GM19240 (cell line): ENCODE results near the gene OLFML2A.
"Not testable (repeated sequence)": the region's sequence is repeated elsewhere in the genome, so short reads cannot be mapped to it uniquely, and the experiment has no call there.

Source experiments
- DNase-seq: peaks from one replicate; pipeline ENCODE4 v3.0.0; 2011; ENCODE audit warnings: low spot score; ENCODE audit not compliant: insufficient read length

OLFML2A gene

DNA sequence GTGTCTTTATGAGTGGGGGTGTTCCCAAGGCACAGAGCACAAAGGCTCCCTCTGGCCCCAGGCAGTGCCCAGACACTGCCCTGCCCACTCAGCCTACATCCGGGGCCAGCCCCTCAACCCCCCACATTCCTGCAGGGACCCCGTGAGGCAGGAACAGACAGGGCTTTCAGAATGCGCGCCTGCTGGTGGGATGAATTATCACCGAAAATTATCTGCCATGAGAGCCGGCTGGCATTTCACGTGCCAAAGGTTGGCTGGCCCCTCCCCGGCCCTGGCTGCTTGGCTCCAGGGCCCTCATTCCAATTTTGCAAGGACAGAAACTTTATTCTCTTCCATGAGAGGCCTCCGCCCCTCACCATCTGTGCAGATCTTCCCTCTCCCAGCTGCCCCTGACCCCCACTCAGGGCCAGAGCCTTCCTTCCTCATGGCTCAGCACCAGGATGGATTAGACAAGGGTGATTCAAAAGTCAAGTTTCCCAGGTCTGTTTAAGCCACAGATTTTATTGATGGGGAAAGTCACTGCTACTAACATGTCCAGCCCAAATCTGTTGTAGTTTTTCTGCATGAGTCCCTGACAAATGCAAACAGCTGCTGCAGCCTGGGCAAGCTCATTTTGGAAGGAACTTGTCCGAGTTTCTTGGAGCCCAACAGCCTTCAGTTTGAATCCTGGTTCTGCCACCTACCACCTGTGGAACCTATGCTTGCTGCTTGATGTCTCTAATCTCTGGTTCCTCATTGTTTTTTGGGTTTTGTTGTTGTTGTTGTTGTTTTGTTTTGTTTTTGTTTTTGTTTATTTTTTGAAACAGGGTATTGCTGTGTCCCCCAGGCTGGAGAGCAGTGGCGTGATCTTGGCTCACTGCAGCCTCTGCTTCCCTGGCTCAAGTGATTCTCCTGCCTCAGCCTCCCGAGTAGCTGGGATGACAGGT, 44.0 kb downstream of the OLFML2A start:
- no peak for DNase-seq

DNA sequence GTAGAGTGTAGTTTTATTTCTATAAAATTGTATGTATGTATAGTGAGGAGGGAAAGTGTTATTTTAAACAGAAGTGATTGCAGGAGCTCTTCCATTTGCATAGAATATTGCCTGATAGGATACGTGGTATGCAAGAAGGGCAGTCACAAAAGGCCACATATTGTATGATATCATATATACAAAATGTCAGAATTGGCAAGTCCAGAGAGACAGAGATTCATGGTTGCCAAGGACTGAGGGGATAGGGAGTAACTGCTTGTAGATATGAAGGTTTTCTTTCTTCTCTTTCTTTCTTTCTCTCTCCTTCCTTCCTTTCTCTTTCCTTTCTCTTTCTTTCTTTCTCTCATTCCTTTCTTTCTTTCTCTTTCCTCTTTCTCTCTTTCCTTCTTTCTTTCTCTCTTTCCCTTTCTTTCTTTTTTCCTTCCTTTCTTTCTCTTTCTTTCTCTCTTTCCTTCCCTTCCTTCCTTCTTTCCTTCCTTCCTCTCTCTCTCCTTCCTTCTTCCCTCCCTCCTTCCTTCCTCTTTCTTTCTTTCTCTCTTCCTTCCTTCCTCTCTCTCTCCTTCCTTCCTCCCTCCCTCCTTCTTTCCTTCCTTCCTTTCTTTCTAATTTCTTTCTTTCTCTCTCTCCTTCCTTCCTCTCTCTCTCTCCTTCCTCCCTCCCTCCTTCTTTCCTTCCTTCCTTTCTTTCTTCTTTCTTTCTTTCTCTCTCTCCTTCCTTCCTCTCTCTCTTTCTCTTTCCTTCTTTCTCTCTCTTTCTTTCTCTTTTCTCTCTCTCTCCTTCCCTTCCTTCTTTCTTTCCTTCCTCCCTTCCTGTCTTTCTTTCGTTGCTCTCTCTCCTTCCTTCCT, 51.8 kb downstream of the OLFML2A start:
- DNase-seq = no peak

DNA sequence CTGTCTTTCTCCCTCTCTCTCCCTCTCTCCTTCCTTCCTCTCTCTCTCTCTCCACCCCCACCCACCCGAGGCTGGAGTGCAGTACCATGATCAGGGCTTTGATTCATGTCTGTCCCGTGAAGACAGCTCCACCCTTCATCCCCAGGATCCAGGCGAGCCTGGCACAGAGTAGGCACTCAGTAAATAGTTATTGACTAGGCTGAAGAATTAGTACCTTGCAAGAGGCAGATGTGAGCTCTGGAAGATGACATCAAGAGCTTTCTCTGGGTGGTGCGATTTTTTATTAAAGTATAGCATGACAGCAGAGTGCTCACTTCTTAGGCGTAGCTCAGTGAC, 52.4 kb downstream of the OLFML2A start:
- no peak for DNase-seq

DNA sequence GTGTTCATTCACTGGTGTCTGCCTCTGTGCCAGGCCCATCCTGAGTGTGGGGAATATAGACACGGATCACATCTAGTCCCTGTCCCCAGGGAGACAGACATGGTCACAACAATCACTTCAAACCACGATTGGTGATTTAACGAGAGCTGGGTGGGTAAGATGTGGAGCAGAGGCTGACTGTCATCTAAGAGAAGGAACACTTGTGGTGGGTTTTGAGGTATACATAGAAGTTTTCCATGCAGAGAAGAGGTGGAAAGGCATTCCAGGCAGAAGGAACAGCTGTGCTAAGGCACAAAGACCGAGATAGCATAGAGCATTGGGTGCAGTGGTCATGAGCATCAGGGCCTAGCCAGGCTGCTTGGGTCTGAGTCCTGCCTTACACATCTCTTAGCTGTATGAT, 53.7 kb downstream of the OLFML2A start:
- no peak for DNase-seq

DNA sequence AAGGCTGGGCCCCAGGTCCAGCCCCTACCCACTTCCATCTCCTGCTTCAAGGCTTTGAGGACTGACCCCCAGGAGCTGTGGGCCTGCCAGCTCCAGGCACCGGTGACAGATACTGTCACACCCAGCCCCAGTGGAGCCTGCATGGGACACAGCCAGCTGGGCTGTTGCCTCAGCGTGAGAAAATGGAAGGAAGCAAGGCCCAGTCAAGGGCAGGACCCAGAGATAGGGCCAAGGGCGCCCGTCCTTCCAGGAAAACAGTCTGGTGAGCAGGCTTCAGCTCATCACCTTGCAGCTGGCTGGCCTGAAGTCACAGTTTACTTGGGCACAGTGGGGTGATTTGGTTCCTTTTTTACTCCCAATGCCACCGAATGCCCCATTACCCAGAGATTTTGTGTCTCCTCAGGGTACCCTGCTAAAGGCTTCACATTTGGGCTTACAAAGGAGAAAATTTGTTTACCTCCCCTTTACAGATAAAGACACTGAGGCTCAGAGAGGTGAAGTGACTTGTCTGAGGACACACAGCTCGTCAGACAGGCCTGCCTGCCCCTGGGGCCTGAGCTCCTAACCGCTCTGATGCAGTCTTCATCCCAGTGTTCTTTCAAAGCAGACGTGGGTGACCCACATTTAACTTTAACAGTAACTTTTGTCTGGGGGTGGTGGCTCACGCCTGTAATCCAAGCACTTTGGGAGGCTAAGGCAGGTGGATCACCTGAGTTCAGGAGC, 54.9 kb downstream of the OLFML2A start:
- DNase-seq = no peak

DNA sequence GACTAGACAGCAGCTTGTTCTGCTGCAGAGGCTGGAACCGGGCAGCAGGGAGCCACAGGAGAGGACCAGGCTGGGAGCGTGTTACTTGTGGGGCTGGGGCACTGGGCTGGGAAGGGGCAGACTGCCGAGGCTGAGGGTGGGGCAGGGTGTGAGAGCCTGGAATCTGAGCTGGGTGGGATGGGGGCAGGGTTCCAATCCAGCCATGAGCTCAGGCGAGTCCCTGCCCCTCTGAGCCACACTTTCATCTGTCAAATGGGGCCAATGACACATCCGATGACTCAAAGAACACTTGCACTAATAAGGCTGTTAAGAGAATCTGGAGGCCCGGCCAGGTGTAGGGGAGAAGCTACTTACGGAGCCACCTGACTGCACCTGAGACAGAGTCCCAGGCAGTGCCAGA, 57.7 kb downstream of the OLFML2A start:
- DNase-seq = no peak

DNA sequence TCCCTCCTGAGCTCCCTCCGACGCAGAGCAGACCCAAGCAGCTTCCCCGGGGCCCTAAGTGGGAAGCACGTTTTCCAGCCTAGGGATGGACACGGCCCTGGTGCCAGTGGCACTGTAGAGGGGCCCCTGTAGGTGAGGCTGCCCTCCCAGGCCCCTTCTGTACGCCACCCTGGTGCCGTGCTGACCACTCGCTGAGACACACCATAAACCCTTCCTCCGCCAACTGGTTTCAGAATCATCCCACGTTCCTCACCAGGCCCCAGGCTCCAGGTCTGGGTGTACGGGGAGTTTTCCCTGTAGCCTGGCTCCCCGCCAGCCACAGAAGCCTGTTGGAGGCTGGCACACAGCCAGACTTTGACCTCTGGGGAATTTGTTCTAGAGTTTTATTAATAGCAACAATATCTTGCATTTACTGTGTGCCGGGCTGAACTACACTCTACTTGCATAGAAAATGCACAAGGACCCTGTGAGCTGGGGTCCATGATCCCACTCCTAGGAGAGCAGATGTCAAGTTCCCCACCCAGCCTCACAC, 58.2 kb downstream of the OLFML2A start:
- no peak for DNase-seq

DNA sequence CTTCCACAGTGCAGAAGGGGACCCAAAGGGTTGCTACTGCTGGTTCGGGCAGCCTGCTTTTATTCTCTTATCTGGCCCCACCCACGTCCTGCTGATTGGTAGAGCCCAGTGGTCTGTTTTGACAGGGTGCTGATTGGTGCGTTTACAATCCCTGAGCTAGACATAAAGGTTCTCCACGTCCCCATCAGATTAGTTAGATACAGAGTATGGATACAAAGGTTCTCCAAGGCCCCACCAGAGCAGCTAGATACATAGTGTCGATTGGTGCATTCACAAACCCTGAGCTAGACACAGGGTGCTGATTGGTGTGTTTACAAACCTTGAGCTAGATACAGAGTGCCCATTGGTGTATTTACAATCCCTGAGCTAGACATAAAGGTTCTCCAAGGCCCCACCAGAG, 61.2 kb downstream of the OLFML2A start:
- not testable (repeated sequence) for DNase-seq

DNA sequence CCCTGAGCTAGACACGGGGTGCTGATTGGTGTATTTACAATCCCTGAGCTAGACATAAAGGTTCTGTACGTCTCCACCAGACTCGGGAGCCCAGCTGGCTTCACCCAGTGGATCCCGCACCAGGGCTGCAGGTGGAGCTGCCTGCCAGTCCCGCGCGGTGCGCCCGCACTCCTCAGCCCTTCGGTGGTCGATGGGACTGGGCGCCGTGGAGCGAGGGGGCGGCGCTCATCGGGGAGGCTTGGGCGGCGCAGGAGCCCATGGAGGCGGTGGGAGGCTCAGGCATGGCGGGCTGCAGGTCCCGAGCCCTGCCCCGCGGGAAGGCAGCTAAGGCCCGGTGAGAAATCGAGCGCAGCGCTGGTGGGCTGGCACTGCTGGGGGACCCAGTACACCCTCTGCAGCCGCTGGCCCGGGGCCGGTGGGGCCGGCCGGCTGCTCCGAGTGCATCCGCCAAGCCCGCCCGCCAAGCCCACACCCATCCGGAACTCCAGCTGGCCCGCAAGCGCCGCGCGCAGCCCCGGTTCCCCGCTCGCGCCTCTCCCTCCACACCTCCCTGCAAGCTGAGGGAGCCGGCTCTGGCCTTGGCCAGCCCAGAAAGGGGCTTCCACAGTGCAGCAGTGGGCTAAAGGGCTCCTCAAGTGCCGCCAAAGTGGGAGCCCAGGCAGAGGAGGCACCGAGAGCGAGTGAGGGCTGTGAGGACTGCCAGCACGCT, 61.8 kb downstream of the OLFML2A start:
- not testable (repeated sequence) for DNase-seq

DNA sequence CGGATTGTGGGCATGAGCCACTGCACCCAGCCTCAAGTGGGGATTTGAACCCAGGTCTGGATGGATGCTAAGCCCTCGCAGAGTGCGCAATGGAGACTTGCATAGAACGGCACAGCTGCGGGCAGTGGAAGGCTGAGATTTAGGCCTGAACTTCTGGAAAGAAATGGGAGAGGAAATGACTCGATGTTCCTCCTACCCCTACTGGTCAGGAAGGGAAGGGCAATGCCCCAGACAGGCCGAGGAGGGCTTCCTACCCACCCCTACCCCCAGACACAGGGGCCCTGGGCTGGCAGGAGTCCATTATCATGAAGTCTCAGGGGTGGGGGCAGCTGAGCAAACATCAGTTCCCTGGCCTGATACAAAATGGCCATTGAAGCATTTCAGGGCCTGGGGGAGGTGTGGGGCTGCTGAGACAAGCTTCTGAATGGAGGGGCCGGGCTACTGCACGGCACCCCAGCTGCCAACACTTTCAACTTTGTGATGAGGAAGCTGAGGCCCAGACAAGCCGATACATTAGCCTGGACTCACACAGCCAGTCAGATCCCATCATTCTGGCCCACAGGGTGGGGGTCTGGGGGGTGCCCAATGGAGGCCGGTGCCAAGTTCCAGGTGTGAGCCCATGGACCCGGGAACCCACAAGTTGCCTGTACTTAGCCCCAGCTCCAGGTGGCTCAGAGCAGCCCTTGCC, 62.8 kb downstream of the OLFML2A start:
- DNase-seq = no peak

DNA sequence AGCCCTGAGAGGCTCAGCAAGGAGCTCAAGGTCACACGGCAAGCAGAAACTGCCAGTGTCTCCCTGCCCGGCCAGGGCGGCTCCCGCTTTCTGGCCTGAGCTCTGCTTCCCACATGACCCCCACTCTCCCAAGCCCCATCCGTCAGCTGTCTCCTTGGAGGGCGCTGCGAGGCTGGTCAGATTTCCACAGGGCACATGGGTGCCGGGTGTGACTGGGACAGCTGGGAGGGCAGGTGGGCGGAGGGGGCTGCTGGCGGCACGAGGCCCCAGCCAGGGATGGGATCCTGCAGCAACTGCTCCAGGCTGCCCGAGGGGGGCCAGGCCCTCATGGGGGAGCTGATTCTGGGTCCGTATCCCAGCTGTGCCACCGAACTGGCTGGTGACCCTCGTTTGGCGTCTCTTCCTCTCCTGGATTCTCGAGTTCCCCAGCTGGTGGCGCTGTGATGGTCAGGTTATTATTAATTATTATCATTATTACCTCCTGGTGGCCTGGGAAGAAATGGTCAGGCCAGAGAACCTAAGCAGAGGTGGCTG, 63.4 kb downstream of the OLFML2A start:
- no peak for DNase-seq

DNA sequence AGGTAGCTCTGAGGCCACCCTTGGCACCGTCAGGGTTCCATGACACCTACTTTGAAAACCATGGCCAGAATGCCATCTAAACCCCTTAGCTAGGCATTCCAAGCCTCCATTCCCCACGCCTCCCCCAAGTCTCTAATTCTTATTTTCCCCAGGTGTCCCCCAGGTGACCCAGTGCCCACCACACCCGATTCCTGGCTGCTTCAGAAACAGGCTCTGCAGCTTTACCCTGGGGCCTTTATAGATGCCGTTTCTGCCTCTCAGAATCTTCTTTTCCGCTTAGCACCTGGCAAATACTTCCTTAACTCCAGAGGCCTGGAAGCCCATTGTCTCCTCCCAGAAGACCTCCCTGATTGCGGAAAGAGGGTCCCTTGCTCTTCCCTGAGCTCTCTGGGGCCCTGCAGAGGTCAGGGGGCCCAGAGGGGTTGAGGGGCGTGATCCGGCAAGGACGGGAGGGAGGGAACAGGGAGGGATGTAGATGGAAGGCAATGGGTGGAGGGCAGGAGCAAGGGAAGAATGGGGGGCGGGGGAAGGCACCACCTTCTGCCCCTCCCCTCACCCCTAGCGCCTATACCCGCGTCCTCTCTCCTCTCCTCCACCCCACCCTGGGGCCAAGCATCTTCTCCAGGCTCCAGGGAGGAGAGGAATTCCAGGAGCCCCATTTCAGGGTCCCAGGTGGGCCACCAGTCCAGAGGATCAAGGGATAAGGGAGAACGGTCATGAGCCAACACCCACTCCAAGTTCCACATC, 64.3 kb downstream of the OLFML2A start:
- DNase-seq = no peak

DNA sequence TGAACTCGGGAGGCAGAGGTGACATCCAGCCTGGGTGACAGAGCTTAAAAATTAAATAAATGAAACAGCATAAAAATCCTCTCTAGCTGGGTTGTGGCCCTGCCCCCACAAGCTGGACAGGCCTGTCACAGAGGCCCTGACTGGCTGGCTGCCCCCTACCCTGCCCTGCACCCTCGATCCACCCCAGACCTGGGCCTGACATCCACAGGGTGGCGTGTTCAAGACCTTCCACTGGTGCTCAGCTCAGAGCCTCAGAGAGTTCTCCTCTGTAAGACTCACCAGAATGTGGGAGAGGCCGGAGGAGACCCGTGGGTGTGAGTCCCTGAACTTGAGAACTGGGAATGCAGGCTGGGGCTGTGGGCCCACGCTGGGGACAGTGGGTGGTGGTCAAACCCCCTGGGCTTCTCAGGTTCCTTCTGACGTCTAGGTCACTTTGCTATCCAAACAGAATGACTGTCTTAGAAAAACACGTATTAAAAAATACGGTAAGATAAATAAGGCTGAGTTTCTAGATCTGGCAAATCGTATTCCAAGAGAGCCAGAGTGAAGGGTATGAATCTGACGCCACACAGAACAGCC, 66.6 kb downstream of the OLFML2A start:
- no peak for DNase-seq

DNA sequence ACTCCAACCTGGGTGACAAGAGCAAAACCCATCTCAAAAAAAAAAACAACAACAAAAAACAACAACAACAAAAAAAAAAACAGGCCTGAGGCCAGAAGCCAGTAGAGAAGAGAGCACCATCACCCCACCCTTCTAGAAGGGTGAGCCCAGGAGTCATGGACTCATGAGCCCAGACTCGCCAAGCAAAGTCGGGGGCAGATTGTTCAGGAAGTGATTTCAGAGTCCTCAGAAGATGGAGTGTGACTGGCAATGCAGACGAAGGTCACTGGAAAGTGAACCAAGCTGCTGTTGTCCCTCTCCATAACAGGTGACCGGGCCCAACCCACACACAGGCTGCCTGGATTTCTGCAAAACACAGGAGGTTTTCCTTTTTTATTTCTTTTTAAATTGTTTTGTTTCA, 67.4 kb downstream of the OLFML2A start:
- DNase-seq = no peak

DNA sequence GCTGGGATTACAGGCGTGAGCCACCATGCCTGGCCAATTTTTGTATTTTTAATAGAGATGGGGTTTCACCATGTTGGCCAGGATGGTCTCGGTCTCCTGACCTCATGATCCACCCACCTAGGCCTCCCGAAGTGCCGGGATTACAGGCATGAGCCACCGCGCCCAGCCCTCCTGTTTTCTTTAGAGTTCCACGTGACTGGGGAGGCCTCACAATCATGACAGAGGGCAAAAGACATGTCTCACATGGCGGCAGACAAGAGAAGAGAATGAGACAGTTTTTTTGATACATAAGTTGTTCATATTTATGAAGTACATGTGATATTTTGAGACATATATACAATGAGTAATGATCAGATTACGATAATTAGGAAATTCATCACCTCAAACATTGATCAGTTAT, 69.5 kb downstream of the OLFML2A start:
- DNase-seq = not testable (repeated sequence)

DNA sequence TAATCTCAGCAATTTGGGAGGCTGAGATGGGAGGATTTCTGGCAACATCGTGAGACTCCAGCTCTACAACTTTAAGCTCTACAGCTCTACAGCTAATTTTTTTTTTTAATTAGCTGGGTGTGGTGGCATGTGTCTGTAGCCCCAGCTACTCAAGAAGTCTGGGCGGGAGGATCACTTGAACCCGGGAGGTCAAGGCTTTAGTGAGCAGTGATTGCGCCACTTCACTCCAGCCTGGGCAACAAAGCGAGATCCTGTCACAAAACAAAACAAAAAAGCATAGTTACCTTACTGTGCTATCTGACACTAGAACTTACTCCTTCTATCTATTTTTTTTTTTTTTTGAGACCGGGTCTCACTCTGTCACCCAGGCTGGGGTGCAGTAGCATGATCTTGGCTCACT, 70.0 kb downstream of the OLFML2A start:
- DNase-seq = no peak

DNA sequence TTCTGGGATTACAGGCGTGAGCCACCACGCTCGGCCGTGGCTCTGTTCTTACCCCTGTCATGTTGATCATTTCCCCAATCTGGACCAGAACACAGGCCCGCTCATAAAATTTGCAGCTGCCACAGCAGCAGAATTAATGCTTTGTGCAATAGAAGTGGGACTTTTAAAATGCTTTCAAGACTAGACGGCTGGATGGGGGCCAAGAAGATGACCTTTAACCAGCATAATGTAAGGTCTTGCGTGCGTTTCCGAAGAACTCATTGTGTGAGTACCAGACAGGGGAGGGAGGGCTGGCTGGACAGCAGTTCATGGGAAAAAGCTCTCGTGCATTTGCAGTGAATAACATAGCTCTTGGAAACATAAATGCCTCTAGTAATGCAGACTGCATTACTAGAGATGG, 72.9 kb downstream of the OLFML2A start:
- no peak for DNase-seq

DNA sequence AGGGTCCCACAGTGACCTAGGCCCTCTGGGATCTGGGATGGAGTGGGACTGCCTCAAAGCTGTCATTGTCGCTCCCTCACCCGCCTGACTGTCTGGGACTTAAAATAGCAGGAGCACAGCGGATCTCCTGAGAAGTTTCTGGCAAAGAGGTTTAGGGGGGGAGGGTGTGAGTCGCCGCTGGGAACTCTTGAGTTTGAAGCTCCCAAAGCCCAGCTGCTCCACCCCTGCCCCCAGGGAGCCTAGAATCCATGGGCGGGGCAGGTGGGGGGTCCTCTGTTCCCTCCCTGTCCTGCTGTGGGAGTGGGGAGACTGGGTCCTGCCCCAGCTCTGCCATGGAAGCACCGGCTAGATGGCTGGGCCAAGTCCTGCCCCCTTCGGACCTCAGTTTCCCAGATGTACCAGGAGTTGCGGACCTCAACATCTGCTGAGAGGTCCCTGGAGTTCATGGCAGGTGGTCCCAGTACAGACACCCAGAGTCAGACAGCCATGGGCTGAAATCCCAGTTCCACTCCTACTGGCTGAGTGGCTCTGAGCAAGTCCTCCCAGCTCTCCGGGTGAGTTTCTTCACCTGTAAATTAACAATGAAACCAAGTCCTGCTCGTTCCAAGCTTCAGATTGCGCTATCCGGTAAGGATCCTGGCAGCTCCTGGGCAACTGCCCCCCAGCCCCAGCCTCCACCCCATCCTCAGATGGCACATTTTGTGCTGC, 75.3 kb downstream of the OLFML2A start:
- no peak for DNase-seq
